Nephron progenitor cell (in vitro differentiated cells): ENCODE results near the gene P2RY13.
A peak's percentile ranks its signal among the peaks of the same experiment; 100 is the strongest.

Source experiments
- DNase-seq: peaks from one replicate; pipeline ENCODE4 v3.0.0; 2021
- H3K27ac Mint-ChIP-seq: 2 replicates; pipeline ENCODE4 v1.8.0; 2021; ENCODE audit warnings: mild to moderate bottlenecking, moderate library complexity, mixed read lengths
- H3K27me3 Mint-ChIP-seq: 2 replicates; pipeline ENCODE4 v1.8.0; 2021; ENCODE audit warnings: mild to moderate bottlenecking, low read depth, mixed read lengths; ENCODE audit not compliant: poor library complexity
- H3K36me3 Mint-ChIP-seq: 2 replicates; pipeline ENCODE4 v1.8.0; 2021; ENCODE audit warnings: low read depth, mixed read lengths
- H3K4me1 Mint-ChIP-seq: 2 replicates; pipeline ENCODE4 v1.8.0; 2021; ENCODE audit warnings: mixed read lengths
- H3K4me3 Mint-ChIP-seq: 2 replicates; pipeline ENCODE4 v1.8.0; 2021; ENCODE audit warnings: mild to moderate bottlenecking, moderate library complexity, mixed read lengths
- H3K9me3 Mint-ChIP-seq: 2 replicates; pipeline ENCODE4 v1.8.0; 2021; ENCODE audit warnings: mild to moderate bottlenecking, moderate library complexity, mixed read lengths
- CTCF ChIP-seq: fragments of 200-600 bp; sonication (generic); IDR thresholded peaks from 2 replicates; pipeline ENCODE4 v1.5.0; 2021; ENCODE audit warnings: antibody characterized with exemption

Gene P2RY13

GRCh38 chr3:151285940-151286339 is 43.4 kb downstream of the P2RY13 start:
- no peaks in the 10 kb centered on the region for H3K27me3 Mint-ChIP-seq
- DNase-seq: no peak
- no peaks in the 10 kb centered on the region for H3K36me3 Mint-ChIP-seq
- no peak for TF ChIP-seq CTCF
- H3K27ac Mint-ChIP-seq: no peak overlapping the region
- H3K9me3 Mint-ChIP-seq: no peaks in the 10 kb centered on the region
- no peak overlapping the region for H3K4me3 Mint-ChIP-seq
- peaks cover 23% of the 10 kb centered on the region for H3K4me1 Mint-ChIP-seq

DNA sequence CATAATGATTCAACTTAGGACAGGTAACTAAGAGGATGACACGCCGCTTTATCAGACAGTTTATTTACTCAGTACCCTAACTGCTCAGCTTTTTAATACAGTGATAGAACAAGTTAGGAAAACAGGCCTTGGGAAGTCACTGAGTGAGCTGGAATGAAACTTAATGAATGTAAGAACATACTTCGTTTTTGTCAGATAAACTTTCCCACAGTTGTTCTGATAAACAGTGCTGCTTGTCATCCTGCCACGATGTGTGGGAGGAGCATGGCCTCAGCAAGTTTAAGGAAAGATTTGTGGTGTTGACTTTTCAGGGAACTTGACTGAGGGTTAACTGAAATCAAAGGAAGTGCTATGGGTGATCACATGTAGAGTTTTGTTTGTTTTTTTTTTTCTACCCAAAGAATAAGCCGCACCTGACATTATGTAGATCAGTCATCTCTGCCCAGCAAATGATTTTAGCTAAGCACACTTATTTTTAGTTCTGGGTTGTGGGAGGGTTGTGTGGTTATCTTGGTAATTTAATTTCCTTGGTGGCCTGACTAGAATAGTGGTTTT is 45.4 kb downstream of the P2RY13 start:
- no peaks in the 10 kb centered on the region for H3K36me3 Mint-ChIP-seq
- DNase-seq: no peak
- H3K9me3 Mint-ChIP-seq: no peaks in the 10 kb centered on the region
- TF ChIP-seq CTCF: no peak
- peak overlapping the region; percentile 65 for H3K27ac Mint-ChIP-seq
- peaks cover 41% of the 10 kb centered on the region for H3K4me1 Mint-ChIP-seq
- H3K27me3 Mint-ChIP-seq: no peaks in the 10 kb centered on the region
- H3K4me3 Mint-ChIP-seq: no peak overlapping the region

DNA sequence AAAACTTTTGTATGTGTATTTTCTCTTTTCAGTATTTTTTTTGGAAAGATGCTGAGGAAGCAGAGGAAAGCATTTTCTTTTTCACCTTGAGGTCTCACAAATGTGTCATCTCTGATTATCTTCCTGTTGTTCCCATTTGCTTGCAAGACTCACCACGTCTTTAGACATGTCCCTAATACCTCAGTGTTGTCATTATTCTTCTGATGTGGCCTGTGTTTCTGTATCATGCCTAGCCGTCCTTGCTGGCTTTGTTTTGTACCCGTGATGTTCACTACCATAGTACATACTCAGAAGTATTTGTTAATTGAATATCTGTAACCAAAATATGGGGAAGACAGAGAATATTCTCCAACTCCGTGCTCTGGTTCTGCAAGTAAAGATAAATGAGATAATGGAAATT is 46.0 kb downstream of the P2RY13 start:
- Mint-ChIP-seq H3K9me3 (no peaks in the 10 kb centered on the region), H3K27ac (no peak overlapping the region), H3K27me3 (no peaks in the 10 kb centered on the region), H3K4me3 (no peak overlapping the region), H3K36me3 (no peaks in the 10 kb centered on the region), H3K4me1 (peaks cover 47% of the 10 kb centered on the region)
- TF ChIP-seq CTCF: no peak
- no peak for DNase-seq

DNA sequence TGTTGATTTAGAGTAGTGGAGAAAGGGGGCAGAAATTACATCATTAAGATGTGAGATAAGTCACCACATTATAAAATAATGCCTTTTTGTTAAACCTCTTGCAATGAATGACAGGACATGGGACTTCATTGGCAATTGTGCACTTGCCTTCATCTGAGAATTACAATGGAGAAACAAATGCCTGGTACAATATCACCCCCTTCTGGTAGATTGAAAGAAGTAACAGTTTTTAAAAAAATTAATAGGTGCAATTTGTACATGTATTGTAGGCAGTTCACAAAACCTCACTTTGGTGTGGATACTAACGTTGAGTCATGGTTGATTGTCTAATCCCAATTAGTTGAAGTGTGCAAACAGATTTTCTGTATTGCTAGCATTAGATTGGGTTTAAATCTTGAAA is 46.4 kb downstream of the P2RY13 start:
- DNase-seq: no peak
- no peak overlapping the region for H3K27ac Mint-ChIP-seq
- no peaks in the 10 kb centered on the region for H3K36me3 Mint-ChIP-seq
- H3K4me1 Mint-ChIP-seq: peaks cover 50% of the 10 kb centered on the region
- TF ChIP-seq CTCF: peak; percentile 67
- H3K9me3 Mint-ChIP-seq: no peaks in the 10 kb centered on the region
- no peaks in the 10 kb centered on the region for H3K27me3 Mint-ChIP-seq
- no peak overlapping the region for H3K4me3 Mint-ChIP-seq

DNA sequence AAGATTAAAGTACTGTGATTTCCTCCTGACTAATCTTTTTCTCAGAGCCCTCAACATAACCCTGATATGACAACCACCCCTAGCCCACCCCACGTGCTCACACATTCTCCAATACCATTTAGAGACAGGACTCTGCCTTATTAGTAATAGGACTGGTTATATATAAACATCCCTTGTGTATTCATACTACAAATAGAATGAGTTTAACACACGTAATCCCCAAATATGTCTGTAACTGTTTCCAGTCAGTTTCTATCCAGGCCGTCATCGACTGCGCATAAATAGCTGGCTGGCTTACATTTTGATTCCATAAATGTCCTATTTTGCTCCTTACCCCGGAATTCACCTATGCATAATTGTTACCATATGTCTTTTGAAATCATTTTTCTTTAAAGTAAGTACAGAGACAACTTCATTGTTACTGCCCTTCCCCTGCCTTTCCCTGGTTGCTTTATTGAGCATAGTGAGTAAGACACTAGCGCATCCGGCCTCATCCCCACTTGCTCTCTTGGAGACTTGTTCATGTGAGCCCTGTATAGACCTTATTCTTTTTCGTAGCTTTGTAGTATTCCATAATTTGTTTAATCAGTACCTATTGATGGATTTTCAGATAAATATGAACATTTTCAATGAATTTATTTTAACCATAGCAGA is 47.6 kb downstream of the P2RY13 start:
- Mint-ChIP-seq H3K4me3 (no peak overlapping the region), H3K27ac (no peak overlapping the region), H3K36me3 (no peaks in the 10 kb centered on the region), H3K9me3 (no peaks in the 10 kb centered on the region), H3K27me3 (no peaks in the 10 kb centered on the region), H3K4me1 (peaks cover 50% of the 10 kb centered on the region)
- DNase-seq: no peak
- TF ChIP-seq CTCF: no peak

DNA sequence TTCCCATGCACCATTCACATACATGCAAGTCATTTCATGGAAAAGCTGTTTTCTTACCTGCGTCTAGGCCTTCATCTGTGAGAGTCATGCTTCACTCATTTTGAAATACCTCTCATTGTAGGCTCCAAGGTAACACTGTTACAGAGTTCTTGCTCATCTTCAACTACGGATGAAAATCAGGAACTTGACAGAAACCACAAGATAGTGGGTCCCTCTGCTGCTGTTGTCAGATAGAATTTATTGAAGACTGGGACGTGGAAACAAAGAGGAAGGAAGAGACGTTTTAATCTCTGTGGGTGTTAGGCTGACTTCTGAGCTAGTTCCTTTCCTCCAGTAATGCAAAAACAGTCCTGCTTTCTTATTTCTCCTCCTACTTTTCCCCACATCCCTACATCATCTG is 51.1 kb downstream of the P2RY13 start, which contains the start of gene P2RY14:
P2RY14 (minus strand) TSS at position 313 of the 400 bp plus-strand sequence. CDS start 64,226 bp downstream, outside the sequence.
- DNase-seq: no peak
- H3K4me1 Mint-ChIP-seq: peaks cover 37% of the 10 kb centered on the region
- no peaks in the 10 kb centered on the region for H3K36me3 Mint-ChIP-seq
- no peaks in the 10 kb centered on the region for H3K9me3 Mint-ChIP-seq
- H3K27me3 Mint-ChIP-seq: no peaks in the 10 kb centered on the region
- peak within 1 kb of the TSS; percentile 50 for H3K27ac Mint-ChIP-seq
- no peak within 1 kb of the TSS for H3K4me3 Mint-ChIP-seq
- TF ChIP-seq CTCF: no peak
